OCI-LY7 (cell line): ENCODE results near the gene ICE1. TPM values are rescaled to one million over a fixed set of nuclear protein-coding genes. Genes with fewer than 3 reads are reported as not detected.
"Not testable (repeated sequence)": the region's sequence is repeated elsewhere in the genome, so short reads cannot be mapped to it uniquely, and the experiment has no call there.

Source experiments
- BruUV-seq: library from RNA; stranded (reverse); fragments of 400-500 nt; replicated peaks from 2 replicates; lab custom pipeline; 2021; lab: Mats Ljungman, UMichigan
- CTCF ChIA-PET: fragments of 300-600 bp; sonication (Branson Sonifier 250); formaldehyde crosslinking; loops from one replicate; lab custom pipeline; 2022; ENCODE audit warnings: antibody characterized with exemption; ENCODE audit not compliant: unreplicated experiment; lab: Charles Lee
- POLR2A ChIA-PET: fragments of 300-600 bp; sonication (Branson Sonifier 250); formaldehyde crosslinking; loops from one replicate; lab custom pipeline; 2022; ENCODE audit warnings: antibody characterized with exemption; lab: Charles Lee
- DNase-seq: peaks from one replicate; pipeline ENCODE4 v3.0.0-alpha.2; 2015; ENCODE audit warnings: low spot score
- H2AFZ ChIP-seq: fragments of 200-600 bp; sonication (generic), shearing (Covaris generic); 2 replicates; pipeline ENCODE4 v1.6.1; 2014; ENCODE audit warnings: mild to moderate bottlenecking, antibody characterized with exemption, low read length, moderate library complexity
- H3K27ac ChIP-seq: fragments of 200-600 bp; sonication (generic); 2 replicates; pipeline ENCODE4 v1.5.1; 2014; ENCODE audit warnings: mixed run types, low read depth, mild to moderate bottlenecking, moderate library complexity, low read length, inconsistent platforms; ENCODE audit not compliant: poor library complexity, severe bottlenecking
- H3K36me3 ChIP-seq: fragments of 200-600 bp; sonication (generic); 2 replicates; pipeline ENCODE4 v1.6.1; 2014; ENCODE audit warnings: mild to moderate bottlenecking, antibody characterized with exemption, low read length, moderate library complexity, mixed read lengths; ENCODE audit not compliant: insufficient read depth
- H3K4me1 ChIP-seq: fragments of 200-600 bp; sonication (generic); 2 replicates; pipeline ENCODE4 v1.5.1; 2014; ENCODE audit warnings: mild to moderate bottlenecking, low read length; ENCODE audit not compliant: insufficient read depth, poor library complexity, severe bottlenecking
- H3K4me2 ChIP-seq: fragments of 200-600 bp; sonication (generic); 2 replicates; pipeline ENCODE4 v1.6.1; 2014; ENCODE audit warnings: mild to moderate bottlenecking, low read length
- H3K4me3 ChIP-seq: fragments of 200-600 bp; sonication (generic); 2 replicates; pipeline ENCODE4 v1.5.1; 2014; ENCODE audit warnings: mild to moderate bottlenecking, low read depth, low read length; ENCODE audit not compliant: poor library complexity, severe bottlenecking
- H3K79me2 ChIP-seq: fragments of 200-600 bp; sonication (generic); 2 replicates; pipeline ENCODE4 v1.6.1; 2016; ENCODE audit warnings: low read depth, mild to moderate bottlenecking, low read length, moderate library complexity, mixed read lengths; ENCODE audit not compliant: insufficient read depth
- H3K9me2 ChIP-seq: fragments of 200-600 bp; sonication (generic); 2 replicates; pipeline ENCODE4 v1.6.1; 2016; ENCODE audit warnings: mild to moderate bottlenecking, low read length, mixed read lengths; ENCODE audit not compliant: insufficient read depth
- H3K9me3 ChIP-seq: fragments of 200-600 bp; sonication (generic); 2 replicates; pipeline ENCODE4 v1.6.1; 2014; ENCODE audit warnings: mild to moderate bottlenecking, mixed run types, low read length, mixed read lengths
- H4K20me1 ChIP-seq: fragments of 200-600 bp; sonication (generic); 2 replicates; pipeline ENCODE4 v1.6.1; 2014; ENCODE audit warnings: mild to moderate bottlenecking, antibody characterized with exemption, low read length, moderate library complexity, mixed read lengths; ENCODE audit not compliant: insufficient read depth
- EZH2phosphoT487 ChIP-seq: fragments of 200-600 bp; sonication (generic); IDR thresholded peaks from 2 replicates; pipeline ENCODE4 v1.6.1; 2018; ENCODE audit warnings: low read depth, borderline replicate concordance, mild to moderate bottlenecking, mixed run types, antibody characterized with exemption, low read length, moderate library complexity, mixed read lengths
- intact Hi-C: fragments of 100-400 bp; cut with micrococcal nuclease; formaldehyde crosslinking; loops from one replicate; pipeline ENCODE4 v1.10.0; 2022; ENCODE audit not compliant: unreplicated experiment
- total RNA-seq, 2 experiments: library from RNA; depleted of rRNA in 1 of 2; stranded (reverse); fragments of >200 nt in 1 of 2; shearing (Covaris generic) in 1 of 2; gene quantifications; 2 replicates each; pipeline ENCODE4 v1.2.3, GENCODE V29; 2014 to 2022
- TF ChIP-seq, protein P1 (sequence below): fragments of 200-600 bp; sonication (generic); conservative IDR thresholded peaks from 2 replicates; pipeline ENCODE4 v1.5.1; 2014; ENCODE audit warnings: mild to moderate bottlenecking, antibody characterized with exemption, low read length, moderate library complexity, mixed read lengths

The ICE1 gene
- total RNA-seq, 2 experiments from 2014 or later: 25.2 to 28.0 TPM

DNA sequence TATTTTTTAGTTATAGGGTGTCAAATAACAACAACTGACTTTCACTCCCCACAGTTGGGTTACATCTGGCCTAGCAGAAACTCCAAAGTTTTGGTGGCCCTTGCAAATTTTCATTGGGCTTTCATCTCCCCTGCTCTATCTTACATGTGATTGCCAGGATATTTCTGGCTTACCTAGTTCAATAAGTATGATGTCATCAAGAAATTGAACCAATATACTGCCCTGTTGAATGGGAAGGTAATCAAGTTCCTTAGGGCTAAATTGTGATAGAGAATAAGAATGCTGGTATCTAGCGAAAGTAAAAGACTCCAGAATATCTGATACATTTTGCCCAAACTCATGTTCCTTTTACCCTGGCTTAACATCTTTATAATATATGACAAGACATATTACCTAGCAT is 17.0 kb upstream of the ICE1 start:
- BruUV-seq: no TSS peak
- no peaks in the 10 kb centered on the region for H3K36me3 ChIP-seq
- H3K4me2 ChIP-seq: no peak overlapping the region
- CTCF ChIA-PET: no interaction called here
- no peaks in the 10 kb centered on the region for H3K9me2 ChIP-seq
- no peaks in the 10 kb centered on the region for H3K79me2 ChIP-seq
- intact Hi-C loops: no loop called here
- peaks cover 18% of the 10 kb centered on the region for H3K9me3 ChIP-seq
- H3K4me1 ChIP-seq: no peaks in the 10 kb centered on the region
- TF ChIP-seq EZH2phosphoT487: no peak
- TF ChIP-seq, protein P1, sequence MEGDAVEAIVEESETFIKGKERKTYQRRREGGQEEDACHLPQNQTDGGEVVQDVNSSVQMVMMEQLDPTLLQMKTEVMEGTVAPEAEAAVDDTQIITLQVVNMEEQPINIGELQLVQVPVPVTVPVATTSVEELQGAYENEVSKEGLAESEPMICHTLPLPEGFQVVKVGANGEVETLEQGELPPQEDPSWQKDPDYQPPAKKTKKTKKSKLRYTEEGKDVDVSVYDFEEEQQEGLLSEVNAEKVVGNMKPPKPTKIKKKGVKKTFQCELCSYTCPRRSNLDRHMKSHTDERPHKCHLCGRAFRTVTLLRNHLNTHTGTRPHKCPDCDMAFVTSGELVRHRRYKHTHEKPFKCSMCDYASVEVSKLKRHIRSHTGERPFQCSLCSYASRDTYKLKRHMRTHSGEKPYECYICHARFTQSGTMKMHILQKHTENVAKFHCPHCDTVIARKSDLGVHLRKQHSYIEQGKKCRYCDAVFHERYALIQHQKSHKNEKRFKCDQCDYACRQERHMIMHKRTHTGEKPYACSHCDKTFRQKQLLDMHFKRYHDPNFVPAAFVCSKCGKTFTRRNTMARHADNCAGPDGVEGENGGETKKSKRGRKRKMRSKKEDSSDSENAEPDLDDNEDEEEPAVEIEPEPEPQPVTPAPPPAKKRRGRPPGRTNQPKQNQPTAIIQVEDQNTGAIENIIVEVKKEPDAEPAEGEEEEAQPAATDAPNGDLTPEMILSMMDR: no peak
- no peaks in the 10 kb centered on the region for H4K20me1 ChIP-seq
- no peak overlapping the region for H2AFZ ChIP-seq
- no peak for DNase-seq
- H3K27ac ChIP-seq: no peak overlapping the region
- no peak overlapping the region for H3K4me3 ChIP-seq
- POLR2A ChIA-PET: no interaction called here

- DNase-seq: no peak
- H3K9me2 ChIP-seq: no peaks in the 10 kb centered on the region
- intact Hi-C loops: no loop called here
- H3K36me3 ChIP-seq: no peaks in the 10 kb centered on the region
- H3K79me2 ChIP-seq: no peaks in the 10 kb centered on the region
- H3K27ac ChIP-seq: no peak overlapping the region
- H3K4me2 ChIP-seq: no peak overlapping the region
- no peaks in the 10 kb centered on the region for H4K20me1 ChIP-seq
- no TSS peak for BruUV-seq
- POLR2A ChIA-PET: interaction anchor here (1.0 kb wide), 1 partner anchor 10 kb away, joined by 4 read pairs; no protein-coding TSS in a partner anchor
- peaks cover 18% of the 10 kb centered on the region for H3K9me3 ChIP-seq
- H2AFZ ChIP-seq: no peak overlapping the region
- CTCF ChIA-PET: no interaction called here
- H3K4me3 ChIP-seq: no peak overlapping the region
- H3K4me1 ChIP-seq: no peaks in the 10 kb centered on the region
- TF ChIP-seq EZH2phosphoT487: no peak
- TF ChIP-seq, protein P1: no peak
Observed at GRCh38 chr5:5407924-5408323, 14.6 kb upstream of the ICE1 start.

DNA sequence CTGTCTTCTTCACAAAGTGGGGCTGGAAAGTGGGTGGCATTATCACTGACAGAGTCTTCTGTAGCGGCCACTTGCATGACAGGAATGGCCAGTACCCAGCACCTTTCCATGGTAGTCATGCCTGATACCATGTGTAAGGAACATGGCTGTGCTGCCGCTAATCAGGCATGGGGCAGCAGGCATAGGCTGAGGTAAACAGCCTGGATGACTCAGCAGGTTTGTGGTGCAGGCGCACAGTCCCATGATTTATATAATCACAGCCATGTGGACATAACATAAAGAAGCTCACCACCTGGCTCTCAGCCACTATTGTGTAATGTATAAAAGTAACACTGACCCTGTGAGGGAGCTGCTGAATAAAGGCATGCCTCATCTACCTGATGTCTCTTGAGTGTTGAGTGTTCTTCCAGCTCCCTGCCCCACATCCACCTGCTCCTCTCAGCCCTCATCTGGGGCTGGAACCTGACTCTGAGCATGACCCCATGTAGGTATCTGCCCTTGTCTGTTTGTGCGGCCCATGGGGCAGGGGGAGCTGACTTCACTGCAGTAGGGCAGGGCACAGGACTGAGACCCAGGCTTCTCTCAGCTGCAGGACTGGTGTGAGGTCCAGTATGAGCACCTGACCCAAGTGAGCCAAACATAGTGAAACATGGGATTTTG is 13.2 kb upstream of the ICE1 start:
- TF ChIP-seq, protein P1: no peak
- no peak for TF ChIP-seq EZH2phosphoT487
- H3K36me3 ChIP-seq: no peaks in the 10 kb centered on the region
- H3K4me1 ChIP-seq: no peaks in the 10 kb centered on the region
- H3K4me2 ChIP-seq: no peak overlapping the region
- H3K4me3 ChIP-seq: no peak overlapping the region
- no TSS peak for BruUV-seq
- no peak overlapping the region for H2AFZ ChIP-seq
- no peaks in the 10 kb centered on the region for H4K20me1 ChIP-seq
- H3K9me3 ChIP-seq: peaks cover 18% of the 10 kb centered on the region
- H3K79me2 ChIP-seq: no peaks in the 10 kb centered on the region
- DNase-seq: peak; percentile 83
- ChIA-PET CTCF (no interaction called here), POLR2A (no interaction called here)
- H3K27ac ChIP-seq: no peak overlapping the region
- intact Hi-C loops: no loop called here
- H3K9me2 ChIP-seq: no peaks in the 10 kb centered on the region

DNA sequence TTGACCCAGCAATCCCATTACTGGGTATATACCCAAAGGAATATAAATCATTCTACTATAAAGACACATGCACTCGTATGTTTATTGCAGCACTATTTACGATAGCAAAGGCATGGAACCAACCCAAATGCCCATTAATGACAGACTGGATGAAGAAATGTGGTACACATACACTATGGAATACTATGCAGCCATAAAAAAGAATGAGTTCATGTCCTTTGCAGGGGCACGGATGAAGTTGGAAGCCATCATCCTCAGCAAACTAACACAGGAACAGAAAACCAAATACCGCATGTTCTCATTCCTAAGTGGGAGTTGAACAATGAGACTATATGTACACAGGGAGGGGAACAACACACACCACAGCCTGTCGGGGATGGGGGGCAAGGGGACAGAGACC is 8.6 kb upstream of the ICE1 start:
- DNase-seq, H2AFZ ChIP-seq, H3K4me1 ChIP-seq, CTCF ChIA-PET, H3K9me2 ChIP-seq, H4K20me1 ChIP-seq, H3K4me2 ChIP-seq, H3K27ac ChIP-seq, H3K4me3 ChIP-seq, BruUV-seq, POLR2A ChIA-PET, H3K79me2 ChIP-seq, intact Hi-C loops, H3K36me3 ChIP-seq: not testable (repeated sequence)
- H3K9me3 ChIP-seq: peaks cover 13% of the 10 kb centered on the region
